Liver (tissue), 9 donors: Measurements from ENCODE around the gene SPECC1. TPM values are rescaled to one million over a fixed set of nuclear protein-coding genes. Genes with fewer than 3 reads are reported as not detected.

ENCODE experiments used
- DNase-seq: peaks from one replicate; pipeline ENCODE4 v3.0.0-alpha.2; 2017; ENCODE audit warnings: low spot score
- H3K27ac ChIP-seq, 2 donors: one replicate each; pipeline ENCODE4 v1.7.0; 2013; ENCODE audit warnings: inconsistent platforms in 2 of 2, low read length in 2 of 2, control low read depth in 1 of 2, low read depth in 1 of 2, mild to moderate bottlenecking in 1 of 2
- H3K27me3 ChIP-seq, 4 donors: one replicate each; pipeline versions ENCODE4 v1.6.1 to v1.7.0; 2013; ENCODE audit warnings: low read length in 3 of 4, inconsistent platforms in 1 of 4, mild to moderate bottlenecking in 1 of 4, moderate library complexity in 1 of 4; ENCODE audit not compliant: control insufficient read depth in 4 of 4, insufficient read depth in 4 of 4
- H3K36me3 ChIP-seq, 4 donors: one replicate each; pipeline versions ENCODE4 v1.6.1 to v1.7.0; 2013; ENCODE audit warnings: low read length in 3 of 4, mild to moderate bottlenecking in 3 of 4, low read depth in 1 of 4, moderate library complexity in 1 of 4; ENCODE audit not compliant: control insufficient read depth in 4 of 4, insufficient read depth in 3 of 4
- H3K4me1 ChIP-seq, 4 donors: one replicate each; pipeline versions ENCODE4 v1.6.1 to v1.7.0; 2013; ENCODE audit warnings: low read length in 3 of 4, mild to moderate bottlenecking in 3 of 4, moderate library complexity in 1 of 4; ENCODE audit not compliant: control insufficient read depth in 4 of 4, insufficient read depth in 4 of 4
- H3K4me3 ChIP-seq, 3 donors: one replicate each; pipeline versions ENCODE4 v1.6.1 to v1.7.0; 2013; ENCODE audit warnings: low read length in 3 of 3, control low read depth in 1 of 3, low read depth in 1 of 3, mild to moderate bottlenecking in 1 of 3
- H3K9ac ChIP-seq, 2 donors: one replicate each; pipeline ENCODE4 v1.7.0; 2013; ENCODE audit warnings: low read length in 2 of 2, mild to moderate bottlenecking in 2 of 2, moderate library complexity in 2 of 2, control low read depth in 1 of 2, low read depth in 1 of 2
- H3K9me3 ChIP-seq, 4 donors: one replicate each; pipeline versions ENCODE4 v1.6.1 to v1.7.0; 2013; ENCODE audit warnings: low read length in 3 of 4; ENCODE audit not compliant: control insufficient read depth in 4 of 4
- ATF3 ChIP-seq: IDR thresholded peaks from 2 replicates; pipeline ENCODE4 v1.6.1; 2016; ENCODE audit warnings: antibody characterized with exemption
- CTCF ChIP-seq: fragments of 150-350 bp; IDR thresholded peaks from 2 replicates; pipeline ENCODE4 v1.5.1; 2017; ENCODE audit warnings: improper control_type of control experiment, low read depth, low read length; ENCODE audit not compliant: missing input control
- EGR1 ChIP-seq, 2 donors: IDR thresholded peaks; 2 replicates each; pipeline ENCODE4 v1.6.1; 2016 to 2018; ENCODE audit warnings: antibody characterized with exemption in 2 of 2, low read depth in 2 of 2
- FOXA1 ChIP-seq: IDR thresholded peaks from 2 replicates; pipeline ENCODE4 v1.6.1; 2016; ENCODE audit warnings: antibody characterized with exemption
- FOXA2 ChIP-seq: IDR thresholded peaks from 2 replicates; pipeline ENCODE4 v1.6.1; 2016; ENCODE audit warnings: antibody characterized with exemption
- HNF4A ChIP-seq, 2 donors: conservative IDR thresholded peaks; 2 replicates each; pipeline ENCODE4 v1.6.1; 2016; ENCODE audit warnings: antibody characterized with exemption in 2 of 2, mild to moderate bottlenecking in 2 of 2
- HNF4G ChIP-seq: IDR thresholded peaks from 2 replicates; pipeline ENCODE4 v1.6.1; 2016; ENCODE audit warnings: antibody characterized with exemption
- JUND ChIP-seq, 2 donors: IDR thresholded peaks; 2 replicates each; pipeline ENCODE4 v1.6.1; 2016; ENCODE audit warnings: antibody characterized with exemption in 2 of 2
- MAX ChIP-seq: IDR thresholded peaks from 2 replicates; pipeline ENCODE4 v1.6.1; 2016; ENCODE audit warnings: antibody characterized with exemption
- NR2F2 ChIP-seq: IDR thresholded peaks from 2 replicates; pipeline ENCODE4 v1.6.1; 2016; ENCODE audit warnings: antibody characterized with exemption
- RAD21 ChIP-seq, 2 donors: IDR thresholded peaks; 2 replicates each; pipeline ENCODE4 v1.6.1; 2016; ENCODE audit warnings: antibody characterized with exemption in 2 of 2, mild to moderate bottlenecking in 2 of 2
- REST ChIP-seq: IDR thresholded peaks from 2 replicates; pipeline ENCODE4 v1.6.1; 2016; ENCODE audit warnings: antibody characterized with exemption, mild to moderate bottlenecking
- RXRA ChIP-seq, 2 donors: IDR thresholded peaks; 2 replicates each; pipeline ENCODE4 v1.6.1; 2017 to 2018; ENCODE audit warnings: antibody characterized with exemption in 2 of 2, mild to moderate bottlenecking in 1 of 2
- YY1 ChIP-seq: IDR thresholded peaks from 2 replicates; pipeline ENCODE4 v1.6.1; 2016; ENCODE audit warnings: antibody characterized with exemption, mild to moderate bottlenecking
- ZBTB33 ChIP-seq: IDR thresholded peaks from 2 replicates; pipeline ENCODE4 v1.6.1; 2016; ENCODE audit warnings: antibody characterized with exemption
- WGBS: extraction: QIAGEN DNeasy Blood & Tissue Kit; methylation state at CpG from one replicate; pipeline ENCODE4 v1.1.7; 2013; 5-methylcytosine and 5-hydroxymethylcytosine counted together
- polyA plus RNA-seq, 2 donors: library from polyadenylated mRNA; stranded (reverse) in 1 of 2; unstranded in 1 of 2; fragments of 200-250 nt in 1 of 2; fragments of >200 nt in 1 of 2; fragmentation: Nextera tagmentation in 1 of 2; extraction: Ambion mirVana in 1 of 2; gene quantifications; one replicate each; pipeline versions ENCODE4 v1.2.1 to v1.2.3, GENCODE V29; 2013 to 2015
- total RNA-seq, 2 donors: library from RNA; depleted of rRNA; stranded (reverse); fragments of >200 nt; gene quantifications; one replicate each; pipeline ENCODE4 v1.2.3, GENCODE V29; 2014
- donor health status: healthy.
- donor health status: healthy.
- donor health status: healthy.
- donor health status: healthy.
- donor health status: healthy.

SPECC1 gene
- total and polyA plus RNA-seq, 4 donors: 0.36 to 70.3 (median 1.8) TPM

- no peak overlapping the region for H3K4me3 ChIP-seq
- TF ChIP-seq EGR1 (IDR thresholded peaks at IDR 0.05; ENCODE audit: low read depth in 2 of 2) (no peak), ATF3 (no peak), REST (no peak), CTCF (no peak), RAD21 (IDR thresholded peaks at IDR 0.05) (no peak), FOXA2 (no peak), YY1 (no peak), NR2F2 (no peak), RXRA (IDR thresholded peaks at IDR 0.05) (no peak), ZBTB33 (no peak)
- no peak overlapping the region for H3K9ac ChIP-seq
- H3K9me3 ChIP-seq: no peaks in the 10 kb centered on the region
- H3K27me3 ChIP-seq: peaks cover 0 to 2% (median 0%) of the 10 kb centered on the region in 4 donors
- no peak for DNase-seq
- 77% methylated on average over 1 of the region's 1 CpG for WGBS
- no peaks in the 10 kb centered on the region for H3K4me1 ChIP-seq
- H3K36me3 ChIP-seq: no peaks in the 10 kb centered on the region
- H3K27ac ChIP-seq: no peak overlapping the region
These were observed 234.4 kb downstream of the SPECC1 start for GRCh38 chr17:20243524-20243923.

- H3K27ac ChIP-seq: no peak overlapping the region
- peaks cover 0 to 2% (median 0%) of the 10 kb centered on the region in 4 donors for H3K27me3 ChIP-seq
- no peaks in the 10 kb centered on the region for H3K4me1 ChIP-seq
- H3K9ac ChIP-seq: no peak overlapping the region
- no peak for DNase-seq
- WGBS: 78% methylated on average over 1 of the region's 1 CpG
- peaks cover 0 to 3% (median 0%) of the 10 kb centered on the region in 4 donors for H3K9me3 ChIP-seq
- no peaks in the 10 kb centered on the region for H3K36me3 ChIP-seq
- no peak overlapping the region for H3K4me3 ChIP-seq
- TF ChIP-seq YY1: no peak
- TF ChIP-seq JUND (IDR thresholded peaks at IDR 0.05): no peak
- TF ChIP-seq EGR1 (IDR thresholded peaks at IDR 0.05; ENCODE audit: low read depth in 2 of 2): no peak
- TF ChIP-seq FOXA2: no peak
- TF ChIP-seq NR2F2: no peak
- no peak for TF ChIP-seq MAX
- TF ChIP-seq ATF3: no peak
- TF ChIP-seq RAD21 (IDR thresholded peaks at IDR 0.05): no peak
- no peak for TF ChIP-seq HNF4G
- TF ChIP-seq HNF4A (conservative IDR thresholded peaks at IDR 0.05): no peak
- no peak for TF ChIP-seq CTCF
- no peak for TF ChIP-seq REST
- TF ChIP-seq FOXA1: no peak
- TF ChIP-seq RXRA (IDR thresholded peaks at IDR 0.05): no peak
These were observed 235.5 kb downstream of the SPECC1 start for GRCh38 chr17:20244671-20245070.
